Thyroid gland (tissue), 4 donors: ENCODE data around the gene ANKRD65. TPM values are rescaled to one million over a fixed set of nuclear protein-coding genes. Genes with fewer than 3 reads are reported as not detected.
"Not testable (repeated sequence)": the region's sequence is repeated elsewhere in the genome, so short reads cannot be mapped to it uniquely, and the experiment has no call there.

Experiments used
- DNase-seq, 2 donors: peaks; one replicate each; pipeline ENCODE4 v3.0.0-alpha.2; 2019
- H3K27ac ChIP-seq, 3 donors: fragments of 200-600 bp; sonication (generic); 1 replicate in 2 of 3; 2 replicates in 1 of 3; pipeline ENCODE4 v1.5.1; 2016 to 2019; ENCODE audit warnings: mild to moderate bottlenecking in 1 of 3, moderate library complexity in 1 of 3
- H3K27me3 ChIP-seq: fragments of 200-600 bp; sonication (generic); one replicate; pipeline ENCODE4 v1.5.1; 2019
- H3K36me3 ChIP-seq, 2 donors: fragments of 200-600 bp; sonication (generic); one replicate each; pipeline ENCODE4 v1.5.1; 2016 to 2019
- H3K4me1 ChIP-seq, 2 donors: fragments of 200-600 bp; sonication (generic); one replicate each; pipeline ENCODE4 v1.5.1; 2017 to 2019
- H3K4me3 ChIP-seq, 3 donors: fragments of 200-600 bp; sonication (generic); replicated peaks in 1 of 3; 1 replicate in 2 of 3; 2 replicates in 1 of 3; pipeline ENCODE4 v1.5.1; 2016; ENCODE audit warnings: mild to moderate bottlenecking in 1 of 3
- H3K9me3 ChIP-seq: fragments of 200-600 bp; sonication (generic); one replicate; pipeline ENCODE4 v1.5.1; 2017
- POLR2A ChIP-seq, 2 donors: fragments of 450-650 bp; IDR thresholded peaks; one replicate each; pipeline ENCODE4 v1.6.1; 2017; ENCODE audit warnings: antibody characterized with exemption in 2 of 2, mild to moderate bottlenecking in 2 of 2, moderate library complexity in 1 of 2
- WGBS, 2 donors: methylation state at CpG; one replicate each; pipeline ENCODE4 v1.1.5; 2017; 5-methylcytosine and 5-hydroxymethylcytosine counted together
- intact Hi-C: fragments of 100-400 bp; cut with DNase I; formaldehyde crosslinking; loops from one replicate; pipeline ENCODE4 v1.15.1; 2023
- total RNA-seq, 4 donors: library from RNA; depleted of rRNA; stranded (reverse); fragments of >200 nt; gene quantifications; one replicate each; pipeline ENCODE4 v1.2.3, GENCODE V29; 2016
- TF ChIP-seq, protein P1 (sequence below), 6 experiments: fragments of 200-600 bp in 3 of 6; fragments of 450-650 bp in 3 of 6; sonication (generic) in 3 of 6; IDR thresholded peaks; one replicate each; pipeline ENCODE4 v1.5.1; 2016 to 2019; ENCODE audit warnings: antibody characterized with exemption in 6 of 6, mild to moderate bottlenecking in 2 of 6, inconsistent platforms in 1 of 6, moderate library complexity in 1 of 6

Gene ANKRD65
- total RNA-seq, 4 donors from 2014 or later, result 2.0 to 3.2 (median 2.4) TPM

DNA sequence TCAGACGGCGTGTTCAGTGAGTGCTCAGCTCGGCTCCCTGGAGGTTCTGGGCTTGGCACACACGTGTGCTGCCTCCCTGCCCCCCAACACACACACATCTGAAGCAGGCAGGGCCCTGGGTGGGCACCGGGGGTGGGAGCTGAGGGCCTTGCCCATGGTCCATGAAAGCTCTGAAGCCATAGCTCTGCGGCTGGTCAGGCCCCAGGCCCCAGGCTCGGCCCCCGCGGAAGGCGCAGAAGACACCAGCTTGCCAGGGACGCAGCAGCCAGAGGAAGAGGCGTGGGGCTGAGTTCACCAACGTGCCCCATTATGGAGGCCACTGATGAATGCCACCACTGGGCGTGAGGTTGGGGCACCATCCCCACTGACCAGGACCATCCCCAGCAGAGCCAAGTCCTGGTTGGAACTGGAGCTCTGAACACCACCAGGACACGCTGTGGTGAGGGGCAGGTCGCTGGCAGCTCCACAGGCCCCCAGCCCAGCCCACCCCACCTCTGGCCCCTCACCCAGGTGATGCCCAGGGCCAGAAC, 50.2 kb downstream of the ANKRD65 start:
- Histone ChIP-seq H3K9me3 (no peaks in the 10 kb centered on the region), H3K4me3 (no peak overlapping the region), H3K36me3 (peaks cover 0 to 4% of the 10 kb centered on the region in 2 donors), H3K27me3 (no peaks in the 10 kb centered on the region), H3K4me1 (peaks cover 20 to 25% of the 10 kb centered on the region in 2 donors), H3K27ac (no peak overlapping the region)
- TF ChIP-seq, protein P1, sequence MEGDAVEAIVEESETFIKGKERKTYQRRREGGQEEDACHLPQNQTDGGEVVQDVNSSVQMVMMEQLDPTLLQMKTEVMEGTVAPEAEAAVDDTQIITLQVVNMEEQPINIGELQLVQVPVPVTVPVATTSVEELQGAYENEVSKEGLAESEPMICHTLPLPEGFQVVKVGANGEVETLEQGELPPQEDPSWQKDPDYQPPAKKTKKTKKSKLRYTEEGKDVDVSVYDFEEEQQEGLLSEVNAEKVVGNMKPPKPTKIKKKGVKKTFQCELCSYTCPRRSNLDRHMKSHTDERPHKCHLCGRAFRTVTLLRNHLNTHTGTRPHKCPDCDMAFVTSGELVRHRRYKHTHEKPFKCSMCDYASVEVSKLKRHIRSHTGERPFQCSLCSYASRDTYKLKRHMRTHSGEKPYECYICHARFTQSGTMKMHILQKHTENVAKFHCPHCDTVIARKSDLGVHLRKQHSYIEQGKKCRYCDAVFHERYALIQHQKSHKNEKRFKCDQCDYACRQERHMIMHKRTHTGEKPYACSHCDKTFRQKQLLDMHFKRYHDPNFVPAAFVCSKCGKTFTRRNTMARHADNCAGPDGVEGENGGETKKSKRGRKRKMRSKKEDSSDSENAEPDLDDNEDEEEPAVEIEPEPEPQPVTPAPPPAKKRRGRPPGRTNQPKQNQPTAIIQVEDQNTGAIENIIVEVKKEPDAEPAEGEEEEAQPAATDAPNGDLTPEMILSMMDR (IDR thresholded peaks at IDR 0.05), result no peak
- no peak for TF ChIP-seq POLR2A (IDR thresholded peaks at IDR 0.05)
- no peak for DNase-seq
- intact Hi-C loops, result loop anchor here (10.0 kb wide), 1 partner anchor 256 kb away; the partner anchor contains the start of gene C1orf159
- 78 to 87% methylated on average over 6 to 12 of the region's 16 CpGs for WGBS, 2 donors

- H3K27ac ChIP-seq, H3K27me3 ChIP-seq, DNase-seq, H3K9me3 ChIP-seq, H3K36me3 ChIP-seq, H3K4me3 ChIP-seq: not testable (repeated sequence)
- 92 to 96% methylated on average over 14 of the region's 14 CpGs for WGBS, 2 donors
- intact Hi-C loops, result loop anchor here (10.0 kb wide), 1 partner anchor 255 kb away; the partner anchor contains the start of gene C1orf159
- H3K4me1 ChIP-seq, result peaks cover 18 to 25% of the 10 kb centered on the region in 2 donors
Measured at GRCh38 chr1:1370094-1370493, 51.0 kb downstream of the ANKRD65 start.

Other genes with a start within 250 kb of the ANKRD65 start
- gene TTLL10, start 247.4 kb downstream of the ANKRD65 start, total RNA-seq, result under 1 TPM in 2 of 4 donors, not detected in 2; 0.13 to 0.29 TPM
- gene TNFRSF18, start 214.7 kb downstream of the ANKRD65 start, total RNA-seq, result under 1 TPM in 2 of 4 donors, not detected in 2; 0.49 to 0.67 TPM
- gene TNFRSF4, start 207.1 kb downstream of the ANKRD65 start, total RNA-seq, result 1 to 10 TPM; 1.5 to 4.5 (median 3.2) TPM
- 100 to 1,000 TPM; 109 to 144 (median 138) TPM for gene SDF4, start 189.3 kb downstream of the ANKRD65 start, total RNA-seq
- gene B3GALT6, start 189.0 kb downstream of the ANKRD65 start, total RNA-seq, result 10 to 100 TPM; 18.0 to 32.2 (median 25.5) TPM
- gene C1QTNF12, start 174.6 kb downstream of the ANKRD65 start, total RNA-seq, result under 1 TPM in 1 of 4 donors, not detected in 3; 0.83 TPM
- gene UBE2J2, start 147.4 kb downstream of the ANKRD65 start, total RNA-seq, result 10 to 100 TPM; 33.0 to 58.4 (median 36.2) TPM
- 1 to 10 TPM in 3 of 4 donors, under 1 TPM in 1; 0.73 to 3.2 (median 1.6) TPM for gene SCNN1D, start 140.8 kb downstream of the ANKRD65 start, total RNA-seq
- gene ACAP3, start 113.3 kb downstream of the ANKRD65 start, total RNA-seq, result 10 to 100 TPM; 31.6 to 51.2 (median 42.1) TPM
- gene PUSL1, start 112.7 kb downstream of the ANKRD65 start, total RNA-seq, result 10 to 100 TPM; 24.0 to 41.4 (median 28.0) TPM
- 100 to 1,000 TPM in 2 of 4 donors, 10 to 100 TPM in 2; 68.9 to 116 (median 94.7) TPM for gene INTS11, start 96.6 kb downstream of the ANKRD65 start, total RNA-seq
- gene CPTP, start 96.5 kb downstream of the ANKRD65 start, total RNA-seq, result 10 to 100 TPM; 16.7 to 37.3 (median 24.3) TPM
- 1 to 10 TPM in 2 of 4 donors, under 1 TPM in 2; 0.11 to 1.4 (median 0.68) TPM for gene TAS1R3, start 90.0 kb downstream of the ANKRD65 start, total RNA-seq
- 10 to 100 TPM; 46.6 to 79.4 (median 61.7) TPM for gene DVL1, start 71.9 kb downstream of the ANKRD65 start, total RNA-seq
- gene MXRA8, start 62.7 kb downstream of the ANKRD65 start, total RNA-seq, result 100 to 1,000 TPM in 3 of 4 donors, 10 to 100 TPM in 1; 57.1 to 143 (median 106) TPM
- 100 to 1,000 TPM in 2 of 4 donors, 10 to 100 TPM in 2; 73.8 to 198 (median 105) TPM for gene AURKAIP1, start 46.1 kb downstream of the ANKRD65 start, total RNA-seq
- 100 to 1,000 TPM; 167 to 307 (median 215) TPM for gene CCNL2, start 21.9 kb downstream of the ANKRD65 start, total RNA-seq
- gene MRPL20, start 14.0 kb downstream of the ANKRD65 start, total RNA-seq, result 100 to 1,000 TPM; 123 to 199 (median 160) TPM
- 10 to 100 TPM; 11.4 to 52.0 (median 30.3) TPM for gene VWA1, start 14.4 kb upstream of the ANKRD65 start, total RNA-seq
- gene ATAD3C, start 28.4 kb upstream of the ANKRD65 start, total RNA-seq, result 10 to 100 TPM in 2 of 4 donors, 1 to 10 TPM in 2; 4.9 to 29.9 (median 15.1) TPM
- 10 to 100 TPM; 13.8 to 29.1 (median 15.0) TPM for gene ATAD3B, start 50.5 kb upstream of the ANKRD65 start, total RNA-seq
- 10 to 100 TPM; 21.6 to 34.2 (median 28.5) TPM for gene ATAD3A, start 90.9 kb upstream of the ANKRD65 start, total RNA-seq
- gene TMEM240, start 119.3 kb upstream of the ANKRD65 start, total RNA-seq, result 1 to 10 TPM; 1.2 to 4.5 (median 1.3) TPM
- 100 to 1,000 TPM; 204 to 294 (median 241) TPM for gene SSU72, start 153.6 kb upstream of the ANKRD65 start, total RNA-seq
- 1 to 10 TPM; 1.0 to 9.9 (median 5.3) TPM for gene FNDC10, start 178.9 kb upstream of the ANKRD65 start, total RNA-seq
- gene MIB2, start 194.2 kb upstream of the ANKRD65 start, total RNA-seq, result 100 to 1,000 TPM in 1 of 4 donors, 10 to 100 TPM in 3; 54.6 to 110 (median 86.4) TPM
- 1 to 10 TPM in 3 of 4 donors, under 1 TPM in 1; 0.67 to 7.8 (median 3.5) TPM for gene MMP23B, start 210.9 kb upstream of the ANKRD65 start, total RNA-seq
- 10 to 100 TPM; 12.8 to 23.7 (median 15.0) TPM for gene CDK11B, start 237.7 kb upstream of the ANKRD65 start, total RNA-seq